ENCODE data around the gene COL4A6.
"Not testable (repeated sequence)": the region's sequence is repeated elsewhere in the genome, so short reads cannot be mapped to it uniquely, and the experiment has no call there.

The COL4A6 gene

DNA sequence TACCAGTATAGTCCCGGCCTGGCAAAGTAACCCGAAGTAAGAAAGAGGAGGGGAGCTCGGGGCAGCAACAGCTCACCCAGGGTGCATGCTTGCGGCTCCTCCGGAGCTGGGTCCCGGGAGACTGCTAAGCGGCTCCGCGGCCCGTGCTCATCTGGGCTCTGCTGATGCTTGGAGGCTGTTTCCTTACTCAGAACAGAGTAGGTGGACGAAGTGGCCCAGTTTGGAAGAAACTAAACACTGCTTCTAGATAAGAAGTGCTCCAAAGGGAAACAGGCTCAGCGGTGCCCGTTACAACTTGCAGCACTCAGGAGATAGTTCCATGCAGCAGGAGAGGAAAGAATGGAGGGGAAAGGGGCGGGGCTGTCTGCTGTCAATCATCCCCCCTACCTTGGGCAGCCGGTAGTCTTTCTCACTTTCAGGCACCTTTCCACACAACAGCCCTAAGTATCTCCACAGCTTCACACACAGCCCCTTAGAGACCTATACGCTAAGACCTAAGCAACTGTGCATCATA is at the start of gene COL4A6:
Gene COL4A6, minus strand, starts transcription at position 313 of the 514 bp plus-strand sequence. Its CDS starts 226 bp downstream, at position 87.
- no peak within 1 kb of the TSS for H3K9ac ChIP-seq (ENCODE audit: low read depth in 1 of 2, low read length in 2 of 2)
- no peaks in the 10 kb centered on the region for H3K36me3 ChIP-seq (ENCODE audit: control insufficient read depth in 2 of 2, insufficient read depth in 2 of 2, low read length in 2 of 2)
- no peaks in the 10 kb centered on the region for H3K9me3 ChIP-seq (ENCODE audit: control insufficient read depth in 2 of 2, low read length in 2 of 2)
- peaks cover 10 to 14% of the 10 kb centered on the region in 2 donors for H3K27me3 ChIP-seq (ENCODE audit: control insufficient read depth in 2 of 2, insufficient read depth in 2 of 2, low read length in 2 of 2)
- no peak within 1 kb of the TSS for H3K27ac ChIP-seq (ENCODE audit: low read depth in 2 of 2, low read length in 2 of 2)
- H3K4me1 ChIP-seq (ENCODE audit: control insufficient read depth in 2 of 2, insufficient read depth in 2 of 2, low read length in 2 of 2): no peaks in the 10 kb centered on the region
- H3K4me3 ChIP-seq (ENCODE audit: low read length in 2 of 2): peak within 1 kb of the TSS in 1 of 2 donors; percentile 65

GRCh38 chrX:108485960-108486359 is 47.7 kb upstream of the COL4A6 start:
- Histone ChIP-seq H3K27ac (ENCODE audit: low read depth in 2 of 2, low read length in 2 of 2) (no peak overlapping the region), H3K27me3 (ENCODE audit: control insufficient read depth in 2 of 2, insufficient read depth in 2 of 2, low read length in 2 of 2) (no peaks in the 10 kb centered on the region), H3K4me3 (ENCODE audit: low read length in 2 of 2) (no peak overlapping the region), H3K4me1 (ENCODE audit: control insufficient read depth in 2 of 2, insufficient read depth in 2 of 2, low read length in 2 of 2) (no peaks in the 10 kb centered on the region), H3K36me3 (ENCODE audit: control insufficient read depth in 2 of 2, insufficient read depth in 2 of 2, low read length in 2 of 2) (no peaks in the 10 kb centered on the region), H3K9ac (ENCODE audit: low read depth in 1 of 2, low read length in 2 of 2) (no peak overlapping the region), H3K9me3 (ENCODE audit: control insufficient read depth in 2 of 2, low read length in 2 of 2) (no peaks in the 10 kb centered on the region)

DNA sequence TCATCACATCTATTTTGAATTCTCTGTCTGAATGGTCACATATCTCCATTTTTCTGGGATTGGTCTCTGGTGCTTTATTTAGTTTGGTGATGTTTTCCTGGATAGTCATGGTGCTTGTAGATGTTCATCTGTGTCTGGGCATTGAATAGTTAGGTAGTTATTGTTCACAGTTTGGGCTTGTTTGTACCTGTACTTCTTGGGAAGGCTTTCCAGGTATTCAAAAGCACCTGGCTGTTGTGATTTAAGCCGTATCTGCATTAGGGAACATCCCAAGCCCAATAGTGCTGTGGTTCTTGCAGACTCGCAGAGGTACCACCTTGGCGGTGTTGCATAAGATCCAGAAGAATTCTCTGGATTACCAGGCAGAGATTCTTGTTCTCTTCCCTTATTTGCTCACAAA is 46.0 kb upstream of the COL4A6 start:
- no peaks in the 10 kb centered on the region for H3K4me1 ChIP-seq (ENCODE audit: control insufficient read depth in 2 of 2, insufficient read depth in 2 of 2, low read length in 2 of 2)

GRCh38 chrX:108481528-108481927 is 43.3 kb upstream of the COL4A6 start:
- not testable (repeated sequence) for H3K9me3 ChIP-seq (ENCODE audit: control insufficient read depth in 2 of 2, low read length in 2 of 2); H3K27me3 ChIP-seq (ENCODE audit: control insufficient read depth in 2 of 2, insufficient read depth in 2 of 2, low read length in 2 of 2)

More for the DNA sequence above, 46.0 kb upstream of the COL4A6 start:
- H3K9ac ChIP-seq (ENCODE audit: low read depth in 1 of 2, low read length in 2 of 2): no peak overlapping the region
- no peaks in the 10 kb centered on the region for H3K9me3 ChIP-seq (ENCODE audit: control insufficient read depth in 2 of 2, low read length in 2 of 2)
- no peak overlapping the region for H3K27ac ChIP-seq (ENCODE audit: low read depth in 2 of 2, low read length in 2 of 2)
- H3K4me3 ChIP-seq (ENCODE audit: low read length in 2 of 2): no peak overlapping the region
- no peaks in the 10 kb centered on the region for H3K36me3 ChIP-seq (ENCODE audit: control insufficient read depth in 2 of 2, insufficient read depth in 2 of 2, low read length in 2 of 2)
- no peaks in the 10 kb centered on the region for H3K27me3 ChIP-seq (ENCODE audit: control insufficient read depth in 2 of 2, insufficient read depth in 2 of 2, low read length in 2 of 2)

DNA sequence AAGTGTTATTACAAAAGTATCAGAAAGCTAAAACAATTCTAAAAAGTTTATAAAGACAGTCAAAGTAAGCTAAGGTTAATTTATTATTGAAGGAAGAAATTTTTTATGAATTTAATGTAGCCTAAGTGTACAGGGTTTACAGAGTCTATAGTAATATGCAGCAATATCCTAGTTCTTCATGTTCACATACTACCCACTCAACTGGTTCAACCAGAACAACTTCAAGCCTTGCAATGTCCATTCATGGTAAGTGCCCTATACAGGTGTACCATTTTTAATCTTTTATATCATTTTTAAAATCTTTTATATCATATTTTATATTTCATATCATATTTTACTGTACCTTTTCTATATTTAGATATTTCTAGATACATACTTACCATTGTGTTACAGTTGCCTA is 35.8 kb upstream of the COL4A6 start:
- no peak overlapping the region for H3K27ac ChIP-seq (ENCODE audit: low read depth in 2 of 2, low read length in 2 of 2)
- H3K9ac ChIP-seq (ENCODE audit: low read depth in 1 of 2, low read length in 2 of 2): no peak overlapping the region
- no peak overlapping the region for H3K4me3 ChIP-seq (ENCODE audit: low read length in 2 of 2)
- no peaks in the 10 kb centered on the region for H3K9me3 ChIP-seq (ENCODE audit: control insufficient read depth in 2 of 2, low read length in 2 of 2)
- H3K4me1 ChIP-seq (ENCODE audit: control insufficient read depth in 2 of 2, insufficient read depth in 2 of 2, low read length in 2 of 2): no peaks in the 10 kb centered on the region
- no peaks in the 10 kb centered on the region for H3K27me3 ChIP-seq (ENCODE audit: control insufficient read depth in 2 of 2, insufficient read depth in 2 of 2, low read length in 2 of 2)
- no peaks in the 10 kb centered on the region for H3K36me3 ChIP-seq (ENCODE audit: control insufficient read depth in 2 of 2, insufficient read depth in 2 of 2, low read length in 2 of 2)

More at GRCh38 chrX:108481528-108481927, 43.3 kb upstream of the COL4A6 start:
- not testable (repeated sequence) for H3K27ac ChIP-seq (ENCODE audit: low read depth in 2 of 2, low read length in 2 of 2); H3K36me3 ChIP-seq (ENCODE audit: control insufficient read depth in 2 of 2, insufficient read depth in 2 of 2, low read length in 2 of 2); H3K9ac ChIP-seq (ENCODE audit: low read depth in 1 of 2, low read length in 2 of 2); H3K4me3 ChIP-seq (ENCODE audit: low read length in 2 of 2); H3K4me1 ChIP-seq (ENCODE audit: control insufficient read depth in 2 of 2, insufficient read depth in 2 of 2, low read length in 2 of 2)

GRCh38 chrX:108468486-108468885 is 30.3 kb upstream of the COL4A6 start:
- H3K4me3 ChIP-seq (ENCODE audit: low read length in 2 of 2): no peak overlapping the region
- no peaks in the 10 kb centered on the region for H3K36me3 ChIP-seq (ENCODE audit: control insufficient read depth in 2 of 2, insufficient read depth in 2 of 2, low read length in 2 of 2)
- no peak overlapping the region for H3K9ac ChIP-seq (ENCODE audit: low read depth in 1 of 2, low read length in 2 of 2)
- no peaks in the 10 kb centered on the region for H3K27me3 ChIP-seq (ENCODE audit: control insufficient read depth in 2 of 2, insufficient read depth in 2 of 2, low read length in 2 of 2)
- H3K9me3 ChIP-seq (ENCODE audit: control insufficient read depth in 2 of 2, low read length in 2 of 2): no peaks in the 10 kb centered on the region
- H3K27ac ChIP-seq (ENCODE audit: low read depth in 2 of 2, low read length in 2 of 2): no peak overlapping the region
- H3K4me1 ChIP-seq (ENCODE audit: control insufficient read depth in 2 of 2, insufficient read depth in 2 of 2, low read length in 2 of 2): no peaks in the 10 kb centered on the region

GRCh38 chrX:108464604-108465003 is 26.4 kb upstream of the COL4A6 start:
- Histone ChIP-seq H3K4me3 (ENCODE audit: low read length in 2 of 2) (no peak overlapping the region), H3K27me3 (ENCODE audit: control insufficient read depth in 2 of 2, insufficient read depth in 2 of 2, low read length in 2 of 2) (no peaks in the 10 kb centered on the region), H3K9me3 (ENCODE audit: control insufficient read depth in 2 of 2, low read length in 2 of 2) (no peaks in the 10 kb centered on the region), H3K36me3 (ENCODE audit: control insufficient read depth in 2 of 2, insufficient read depth in 2 of 2, low read length in 2 of 2) (no peaks in the 10 kb centered on the region), H3K9ac (ENCODE audit: low read depth in 1 of 2, low read length in 2 of 2) (no peak overlapping the region), H3K27ac (ENCODE audit: low read depth in 2 of 2, low read length in 2 of 2) (no peak overlapping the region), H3K4me1 (ENCODE audit: control insufficient read depth in 2 of 2, insufficient read depth in 2 of 2, low read length in 2 of 2) (no peaks in the 10 kb centered on the region)

- Histone ChIP-seq H3K36me3 (ENCODE audit: control insufficient read depth in 2 of 2, insufficient read depth in 2 of 2, low read length in 2 of 2) (no peaks in the 10 kb centered on the region), H3K4me3 (ENCODE audit: low read length in 2 of 2) (no peak overlapping the region), H3K9me3 (ENCODE audit: control insufficient read depth in 2 of 2, low read length in 2 of 2) (no peaks in the 10 kb centered on the region), H3K9ac (ENCODE audit: low read depth in 1 of 2, low read length in 2 of 2) (no peak overlapping the region), H3K4me1 (ENCODE audit: control insufficient read depth in 2 of 2, insufficient read depth in 2 of 2, low read length in 2 of 2) (no peaks in the 10 kb centered on the region), H3K27ac (ENCODE audit: low read depth in 2 of 2, low read length in 2 of 2) (no peak overlapping the region), H3K27me3 (ENCODE audit: control insufficient read depth in 2 of 2, insufficient read depth in 2 of 2, low read length in 2 of 2) (no peaks in the 10 kb centered on the region)
These were observed 18.8 kb upstream of the COL4A6 start for GRCh38 chrX:108456971-108457477.

DNA sequence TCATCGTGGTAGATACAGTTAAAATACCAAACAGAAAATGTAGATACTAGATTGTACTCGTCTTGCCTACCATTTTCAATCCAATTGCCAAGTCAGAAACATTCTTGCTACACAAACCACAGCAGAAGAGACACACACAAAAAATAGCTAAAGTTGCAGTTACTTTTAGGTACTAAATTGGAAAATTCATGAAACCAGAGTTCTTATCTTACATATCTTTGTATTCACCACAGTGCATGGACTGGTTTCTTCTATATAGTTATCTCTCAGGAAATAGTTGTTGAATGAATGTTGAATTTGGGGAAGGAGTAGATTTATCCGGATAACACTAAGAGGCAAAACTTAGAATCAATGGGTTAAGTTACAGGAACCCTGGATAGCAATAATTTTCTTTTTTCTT is 15.6 kb upstream of the COL4A6 start:
- H3K9me3 ChIP-seq (ENCODE audit: control insufficient read depth in 2 of 2, low read length in 2 of 2): no peaks in the 10 kb centered on the region
- H3K27me3 ChIP-seq (ENCODE audit: control insufficient read depth in 2 of 2, insufficient read depth in 2 of 2, low read length in 2 of 2): no peaks in the 10 kb centered on the region
- no peak overlapping the region for H3K4me3 ChIP-seq (ENCODE audit: low read length in 2 of 2)
- no peaks in the 10 kb centered on the region for H3K4me1 ChIP-seq (ENCODE audit: control insufficient read depth in 2 of 2, insufficient read depth in 2 of 2, low read length in 2 of 2)
- H3K36me3 ChIP-seq (ENCODE audit: control insufficient read depth in 2 of 2, insufficient read depth in 2 of 2, low read length in 2 of 2): no peaks in the 10 kb centered on the region
- H3K9ac ChIP-seq (ENCODE audit: low read depth in 1 of 2, low read length in 2 of 2): no peak overlapping the region
- no peak overlapping the region for H3K27ac ChIP-seq (ENCODE audit: low read depth in 2 of 2, low read length in 2 of 2)

DNA sequence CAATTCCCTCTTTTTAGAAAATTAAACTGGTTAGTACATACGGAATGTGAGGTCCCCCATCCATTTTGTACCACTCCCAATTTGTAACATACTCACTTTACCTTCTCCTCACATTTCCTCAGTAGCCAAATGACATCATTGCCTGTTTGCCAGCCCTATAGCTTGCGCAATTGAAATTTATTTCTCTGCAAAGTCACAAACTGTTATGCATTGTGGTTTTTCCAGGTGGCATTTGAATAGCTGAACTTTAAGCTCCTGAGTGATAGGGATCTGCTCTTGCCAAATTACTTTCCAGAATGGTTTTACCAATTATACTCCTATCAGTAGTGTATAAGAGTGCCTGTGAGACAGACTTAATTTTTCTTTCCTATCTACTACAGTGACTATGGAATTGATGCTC is 9.1 kb upstream of the COL4A6 start:
- no peak overlapping the region for H3K27ac ChIP-seq (ENCODE audit: low read depth in 2 of 2, low read length in 2 of 2)
- no peak overlapping the region for H3K4me3 ChIP-seq (ENCODE audit: low read length in 2 of 2)
- H3K27me3 ChIP-seq (ENCODE audit: control insufficient read depth in 2 of 2, insufficient read depth in 2 of 2, low read length in 2 of 2): no peaks in the 10 kb centered on the region
- no peaks in the 10 kb centered on the region for H3K36me3 ChIP-seq (ENCODE audit: control insufficient read depth in 2 of 2, insufficient read depth in 2 of 2, low read length in 2 of 2)
- no peaks in the 10 kb centered on the region for H3K4me1 ChIP-seq (ENCODE audit: control insufficient read depth in 2 of 2, insufficient read depth in 2 of 2, low read length in 2 of 2)
- H3K9me3 ChIP-seq (ENCODE audit: control insufficient read depth in 2 of 2, low read length in 2 of 2): no peaks in the 10 kb centered on the region
- no peak overlapping the region for H3K9ac ChIP-seq (ENCODE audit: low read depth in 1 of 2, low read length in 2 of 2)
